GM15510 (cell line): ENCODE measurements around the gene RPLP2.

Experiments used
- POLR2A ChIP-seq: IDR thresholded peaks from 3 replicates; pipeline ENCODE4 v1.6.1; 2011; ENCODE audit warnings: borderline replicate concordance; ENCODE audit not compliant: insufficient read length; ENCODE audit errors: extremely low read depth

RPLP2 gene

GRCh38 chr11:803770-804598 is 5.8 kb upstream of the RPLP2 start:
- TF ChIP-seq POLR2A: no peak

- TF ChIP-seq POLR2A: no peak
Measured at GRCh38 chr11:804599-804964, 5.2 kb upstream of the RPLP2 start.

GRCh38 chr11:808427-809286 is 1.1 kb upstream of the RPLP2 start:
- TF ChIP-seq POLR2A: no peak

DNA sequence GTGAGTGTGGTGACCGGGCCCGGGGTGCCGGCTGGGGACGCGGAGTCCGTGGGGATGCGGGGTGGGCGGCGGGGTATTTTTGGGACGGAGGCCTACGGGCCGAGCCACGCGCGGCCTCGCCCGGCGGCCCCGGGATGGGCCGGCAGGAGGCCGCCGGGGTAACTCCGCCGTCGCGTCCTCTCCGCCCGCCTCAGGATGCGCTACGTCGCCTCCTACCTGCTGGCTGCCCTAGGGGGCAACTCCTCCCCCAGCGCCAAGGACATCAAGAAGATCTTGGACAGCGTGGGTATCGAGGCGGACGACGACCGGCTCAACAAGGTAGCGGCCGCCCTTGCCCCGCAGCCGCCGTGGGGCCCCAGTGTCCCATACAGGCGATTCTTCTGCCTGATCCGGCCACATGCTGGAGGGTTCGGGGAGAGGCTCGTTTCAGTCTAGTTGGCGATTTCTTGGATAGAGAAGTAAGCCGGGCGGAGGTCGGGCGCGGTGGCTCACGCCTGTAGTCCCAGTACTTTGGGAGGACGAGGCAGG is 337 bp downstream of the RPLP2 start:
- no peak for TF ChIP-seq POLR2A

GRCh38 chr11:811446-812245 is 1.9 kb downstream of the RPLP2 start:
- no peak for TF ChIP-seq POLR2A

DNA sequence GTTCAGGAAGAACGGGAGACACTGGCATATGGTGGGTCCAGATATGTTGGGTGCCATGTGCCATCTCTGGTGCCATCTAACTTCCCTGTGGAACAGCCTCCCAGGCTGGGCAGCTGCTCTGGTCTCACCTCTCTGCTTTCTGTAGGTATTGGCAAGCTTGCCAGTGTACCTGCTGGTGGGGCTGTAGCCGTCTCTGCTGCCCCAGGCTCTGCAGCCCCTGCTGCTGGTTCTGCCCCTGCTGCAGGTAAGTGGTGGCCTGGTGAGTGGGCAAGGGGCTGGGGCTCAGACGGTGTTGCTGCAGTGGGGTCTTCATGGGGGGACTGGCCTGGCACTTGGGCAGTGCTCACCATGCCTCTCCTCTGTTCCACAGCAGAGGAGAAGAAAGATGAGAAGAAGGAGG is 2.6 kb downstream of the RPLP2 start:
- no peak for TF ChIP-seq POLR2A

- TF ChIP-seq POLR2A: no peak
Measured at GRCh38 chr11:813072-813455, 3.3 kb downstream of the RPLP2 start.

DNA sequence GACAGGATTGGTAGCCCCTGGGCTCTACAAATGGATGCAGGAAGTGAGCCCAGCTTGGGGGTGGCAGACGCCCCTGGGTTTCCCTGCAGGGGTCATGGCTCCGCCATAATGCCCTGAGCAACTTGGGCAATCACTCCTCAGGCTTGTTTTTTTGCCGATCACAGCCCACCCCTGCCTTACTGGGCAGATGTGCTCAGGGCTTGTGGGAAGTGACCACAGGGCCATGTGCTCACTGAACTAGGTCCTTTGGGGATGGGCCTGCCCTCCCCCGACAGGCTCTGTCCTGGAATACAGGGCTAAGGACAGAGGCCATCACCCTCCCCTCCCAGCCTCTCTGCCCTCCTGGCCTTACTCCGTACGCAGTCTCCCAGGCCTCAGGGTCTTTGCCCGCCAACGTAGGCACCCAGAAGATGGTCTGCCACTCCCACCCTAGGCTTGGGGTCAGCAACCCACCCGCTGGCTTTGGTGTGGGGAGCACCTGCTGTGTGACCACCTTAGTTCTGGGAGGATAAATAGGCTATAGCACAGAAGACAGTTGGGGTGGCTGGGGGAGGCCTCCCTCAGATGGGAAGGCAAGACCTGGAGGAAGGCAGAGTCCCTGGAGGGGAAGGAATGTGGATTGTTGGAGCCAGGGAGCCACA is 3.8 kb downstream of the RPLP2 start:
- TF ChIP-seq POLR2A: no peak

DNA sequence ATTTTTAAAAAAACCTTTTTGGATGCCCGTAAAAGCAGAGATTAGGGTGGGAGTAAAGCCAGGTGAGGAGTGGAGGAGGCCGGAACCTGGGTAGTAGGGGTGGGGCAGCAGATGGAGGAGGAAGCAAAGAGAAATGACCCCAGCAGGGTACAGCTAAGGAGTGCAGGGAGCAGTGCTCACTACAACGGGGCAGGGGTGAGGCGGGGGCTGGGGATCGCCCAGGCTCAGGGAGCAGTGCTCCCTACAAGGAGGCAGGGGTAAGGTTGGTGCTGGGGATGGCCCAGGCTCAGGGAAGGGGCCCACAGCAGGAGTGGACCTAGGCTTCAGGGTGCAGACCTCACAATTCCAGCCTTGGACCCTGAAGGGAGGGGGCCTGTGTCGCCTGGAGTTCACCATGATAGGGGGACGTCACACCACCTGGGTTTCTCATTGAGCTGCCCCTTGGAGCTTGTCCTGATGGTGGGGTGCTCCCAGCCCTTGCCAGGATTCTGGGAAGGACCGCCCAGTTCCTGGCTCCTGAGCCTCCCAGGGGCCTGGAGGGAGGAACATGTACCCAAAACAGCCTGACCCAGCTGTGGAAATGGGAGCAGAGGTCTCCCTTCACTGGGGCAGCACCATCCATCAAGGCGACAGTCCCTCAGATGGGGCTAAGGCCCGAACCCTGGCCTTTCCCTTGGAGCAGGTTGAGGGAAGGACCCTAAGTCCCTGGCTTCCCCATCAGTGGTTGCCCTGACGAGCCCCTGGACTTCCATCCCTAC is 6.1 kb downstream of the RPLP2 start:
- TF ChIP-seq POLR2A: no peak

DNA sequence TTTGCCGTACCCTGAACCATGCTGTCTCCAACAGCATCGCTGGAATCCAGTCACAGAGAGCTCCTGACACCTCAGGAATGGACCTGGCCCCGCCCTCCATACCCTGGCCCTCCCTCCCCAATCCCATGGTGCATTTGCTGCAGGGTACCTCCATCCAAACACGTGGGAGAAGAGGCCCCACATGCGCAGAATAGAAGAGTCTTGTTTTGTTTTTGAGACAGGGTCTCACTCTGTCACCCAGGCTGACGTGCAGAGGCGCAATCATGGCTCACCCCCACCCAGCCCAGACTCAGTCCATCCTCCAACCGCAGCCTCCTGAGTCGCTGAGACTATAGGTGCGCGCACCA is 6.6 kb downstream of the RPLP2 start:
- TF ChIP-seq POLR2A: no peak

GRCh38 chr11:818396-819128 is 8.8 kb downstream of the RPLP2 start, which contains the start of gene PNPLA2:
TSS of gene PNPLA2 (plus strand) at chr11:818914. CDS start at chr11:819719, 805 bp downstream.
- no peak for TF ChIP-seq POLR2A

- TF ChIP-seq POLR2A: peak; percentile 95
Measured at GRCh38 chr11:819129-819931, 9.6 kb downstream of the RPLP2 start.
